Kidney (tissue), 14 donors: Measurements from ENCODE around the gene EDEM1. TPM values are rescaled to one million over a fixed set of nuclear protein-coding genes. Genes with fewer than 3 reads are reported as not detected.
"Not testable (repeated sequence)": the region's sequence is repeated elsewhere in the genome, so short reads cannot be mapped to it uniquely, and the experiment has no call there.

Experiments
- DNase-seq, 5 donors: peaks; one replicate each; pipeline ENCODE4 v3.0.0-alpha.2; 2013 to 2020
- FAIRE-seq: peaks from 2 replicates; lab custom pipeline; 2012; peaks lifted over from hg19 to GRCh38; lab: Jason Lieb, UNC
- H3K27ac ChIP-seq, 2 donors: one replicate each; pipeline ENCODE4 v1.7.0; 2013; ENCODE audit warnings: low read depth in 2 of 2, low read length in 2 of 2, inconsistent platforms in 1 of 2
- H3K27me3 ChIP-seq: one replicate; pipeline ENCODE4 v1.7.1; 2013; ENCODE audit warnings: low read length, inconsistent platforms; ENCODE audit not compliant: control insufficient read depth, insufficient read depth
- H3K36me3 ChIP-seq, 3 donors: one replicate each; pipeline versions ENCODE4 v1.7.0 to v1.7.1; 2013; ENCODE audit warnings: low read length in 3 of 3, control low read depth in 1 of 3, inconsistent platforms in 1 of 3; ENCODE audit not compliant: insufficient read depth in 3 of 3, control insufficient read depth in 2 of 3
- H3K4me1 ChIP-seq, 3 donors: one replicate each; pipeline versions ENCODE4 v1.7.0 to v1.7.1; 2013; ENCODE audit warnings: low read length in 3 of 3, inconsistent platforms in 1 of 3, low read depth in 1 of 3; ENCODE audit not compliant: control insufficient read depth in 2 of 3, insufficient read depth in 2 of 3
- H3K4me3 ChIP-seq, 3 donors: one replicate each; pipeline versions ENCODE4 v1.7.0 to v1.8.1; 2013; ENCODE audit warnings: low read length in 3 of 3, control low read depth in 1 of 3, inconsistent platforms in 1 of 3
- H3K9ac ChIP-seq, 3 donors: one replicate each; pipeline versions ENCODE4 v1.7.0 to v1.7.1; 2013; ENCODE audit warnings: low read length in 3 of 3, control low read depth in 1 of 3, inconsistent platforms in 1 of 3
- H3K9me3 ChIP-seq, 3 donors: one replicate each; pipeline versions ENCODE4 v1.7.0 to v1.7.1; 2013; ENCODE audit warnings: low read length in 3 of 3, control low read depth in 1 of 3, inconsistent platforms in 1 of 3; ENCODE audit not compliant: control insufficient read depth in 2 of 3, insufficient read depth in 1 of 3
- CTCF ChIP-seq: IDR thresholded peaks from 3 replicates; pipeline ENCODE4 v1.5.1; 2012; ENCODE audit warnings: mild to moderate bottlenecking, moderate library complexity, borderline replicate concordance; ENCODE audit not compliant: insufficient read depth; ENCODE audit errors: extremely low read depth
- intact Hi-C: fragments of 100-400 bp; cut with DNase I; formaldehyde crosslinking; loops from one replicate; pipeline ENCODE4 v1.11.1; 2022
- polyA plus RNA-seq: library from polyadenylated mRNA; stranded (reverse); fragments of 350-450 nt; fragmentation: Illumina TruSeq; extraction: RNeasy Lipid Tissue Mini Kit (QIAGEN cat#74804); gene quantifications from one replicate; pipeline ENCODE4 v1.2.3, GENCODE V29; 2014; ENCODE audit warnings: low read depth, low replicate concordance; ENCODE audit not compliant: insufficient read depth
- total RNA-seq: library from RNA; stranded (reverse); fragmentation: NEBNext Ultra II Directional; extraction: Animal tissue kit (Norgen Biotek cat#: 25700); gene quantifications from one replicate; pipeline ENCODE4 v1.2.1, GENCODE V29; 2021
- donor health status: control.
- donor health status: control.
- donor health status: control.
- donor health status: control.
- donor health status: control.
- donor health status: DM: yes; HTN: yes; CAD: no.
- donor health status: Normal renal cell carcinoma (clear cell type).

The EDEM1 gene
- total and polyA plus RNA-seq, 2 donors from 2014 or later = 5.5 to 47.5 TPM

- peaks cover 2 to 19% (median 10%) of the 10 kb centered on the region in 3 donors for H3K36me3 ChIP-seq
- no peaks in the 10 kb centered on the region for H3K27me3 ChIP-seq
- DNase-seq (no peak), FAIRE-seq (no peak)
- H3K27ac ChIP-seq = no peak overlapping the region
- no peak for TF ChIP-seq CTCF
- no peaks in the 10 kb centered on the region for H3K9me3 ChIP-seq
- H3K4me3 ChIP-seq = no peak overlapping the region
- H3K4me1 ChIP-seq = no peaks in the 10 kb centered on the region
- H3K9ac ChIP-seq = no peak overlapping the region
- intact Hi-C loops = no loop called here
Measured at GRCh38 chr3:5172018-5172417, 15.5 kb upstream of the EDEM1 start.

- FAIRE-seq, H3K4me3 ChIP-seq: not testable (repeated sequence)
Measured at GRCh38 chr3:5179036-5179435, 8.5 kb upstream of the EDEM1 start.

GRCh38 chr3:5181469-5182141 is 5.9 kb upstream of the EDEM1 start:
- TF ChIP-seq CTCF = no peak
- Histone ChIP-seq H3K36me3 (peaks cover 2 to 32% (median 22%) of the 10 kb centered on the region in 3 donors), H3K9ac (no peak overlapping the region), H3K4me3 (no peak overlapping the region), H3K4me1 (no peaks in the 10 kb centered on the region), H3K27ac (no peak overlapping the region), H3K9me3 (no peaks in the 10 kb centered on the region), H3K27me3 (no peaks in the 10 kb centered on the region)
- peak in 3 of 5 donors; percentile 22 to 66 (median 44) for DNase-seq
- intact Hi-C loops = no loop called here
- FAIRE-seq = no peak

More at GRCh38 chr3:5179036-5179435, 8.5 kb upstream of the EDEM1 start:
- H3K27me3 ChIP-seq, DNase-seq, H3K9me3 ChIP-seq, intact Hi-C loops, H3K27ac ChIP-seq, H3K9ac ChIP-seq, H3K4me1 ChIP-seq: not testable (repeated sequence)
- peaks cover 2 to 41% (median 31%) of the 10 kb centered on the region in 3 donors for H3K36me3 ChIP-seq

- H3K4me1 ChIP-seq, intact Hi-C loops, H3K4me3 ChIP-seq, H3K9ac ChIP-seq, H3K9me3 ChIP-seq, H3K27me3 ChIP-seq, H3K27ac ChIP-seq, FAIRE-seq: not testable (repeated sequence)
- peak in 1 of 5 donors; percentile 39 for DNase-seq
- H3K36me3 ChIP-seq = peaks cover 0 to 22% (median 17%) of the 10 kb centered on the region in 3 donors
Measured at GRCh38 chr3:5183714-5184113, 3.8 kb upstream of the EDEM1 start.
